Activated naive CD4-positive, alpha-beta T cell treated with anti-CD3 and anti-CD28 coated beads, Interleukin-2, amount 50 U/mL, for 24 hours (primary cell): ENCODE data around the gene RYR1.
"Not testable (repeated sequence)": the region's sequence is repeated elsewhere in the genome, so short reads cannot be mapped to it uniquely, and the experiment has no call there.

Experiments
- H3K27ac Mint-ChIP-seq: one replicate; pipeline ENCODE4 v1.8.0; 2021; ENCODE audit warnings: mild to moderate bottlenecking, mixed read lengths
- H3K27me3 Mint-ChIP-seq: one replicate; pipeline ENCODE4 v1.8.0; 2021; ENCODE audit warnings: mixed read lengths
- H3K36me3 Mint-ChIP-seq: one replicate; pipeline ENCODE4 v1.8.0; 2021; ENCODE audit warnings: mixed read lengths
- H3K4me1 Mint-ChIP-seq: one replicate; pipeline ENCODE4 v1.8.0; 2021; ENCODE audit warnings: mixed read lengths
- H3K4me3 Mint-ChIP-seq: one replicate; pipeline ENCODE4 v1.8.0; 2021; ENCODE audit warnings: mild to moderate bottlenecking, mixed read lengths
- H3K9me3 Mint-ChIP-seq: one replicate; pipeline ENCODE4 v1.8.0; 2021; ENCODE audit warnings: mixed read lengths

The RYR1 gene

GRCh38 chr19:38412961-38413360 lies 20.5 kb upstream of the RYR1 start:
- no peaks in the 10 kb centered on the region for H3K27me3 Mint-ChIP-seq
- no peaks in the 10 kb centered on the region for H3K9me3 Mint-ChIP-seq
- no peaks in the 10 kb centered on the region for H3K36me3 Mint-ChIP-seq
- H3K4me1 Mint-ChIP-seq: peaks cover 11% of the 10 kb centered on the region
- H3K27ac Mint-ChIP-seq: no peak overlapping the region
- H3K4me3 Mint-ChIP-seq: no peak overlapping the region

GRCh38 chr19:38413416-38413815 lies 20.1 kb upstream of the RYR1 start:
- H3K36me3 Mint-ChIP-seq: no peaks in the 10 kb centered on the region
- H3K9me3 Mint-ChIP-seq: no peaks in the 10 kb centered on the region

GRCh38 chr19:38417146-38417543 lies 16.3 kb upstream of the RYR1 start:
- Mint-ChIP-seq H3K27ac (peak overlapping the region; percentile 53), H3K27me3 (no peaks in the 10 kb centered on the region), H3K9me3 (no peaks in the 10 kb centered on the region), H3K36me3 (no peaks in the 10 kb centered on the region), H3K4me1 (peaks cover 21% of the 10 kb centered on the region), H3K4me3 (peak overlapping the region; percentile 85)

More at GRCh38 chr19:38413416-38413815, 20.1 kb upstream of the RYR1 start:
- H3K4me1 Mint-ChIP-seq: peaks cover 14% of the 10 kb centered on the region
- no peaks in the 10 kb centered on the region for H3K27me3 Mint-ChIP-seq
- H3K27ac Mint-ChIP-seq: no peak overlapping the region
- no peak overlapping the region for H3K4me3 Mint-ChIP-seq

GRCh38 chr19:38417544-38418506 lies 15.7 kb upstream of the RYR1 start:
- peaks cover 21% of the 10 kb centered on the region for H3K4me1 Mint-ChIP-seq
- no peaks in the 10 kb centered on the region for H3K36me3 Mint-ChIP-seq
- no peaks in the 10 kb centered on the region for H3K9me3 Mint-ChIP-seq
- H3K27ac Mint-ChIP-seq: peak overlapping the region; percentile 53
- peak overlapping the region; percentile 85 for H3K4me3 Mint-ChIP-seq
- no peaks in the 10 kb centered on the region for H3K27me3 Mint-ChIP-seq

DNA sequence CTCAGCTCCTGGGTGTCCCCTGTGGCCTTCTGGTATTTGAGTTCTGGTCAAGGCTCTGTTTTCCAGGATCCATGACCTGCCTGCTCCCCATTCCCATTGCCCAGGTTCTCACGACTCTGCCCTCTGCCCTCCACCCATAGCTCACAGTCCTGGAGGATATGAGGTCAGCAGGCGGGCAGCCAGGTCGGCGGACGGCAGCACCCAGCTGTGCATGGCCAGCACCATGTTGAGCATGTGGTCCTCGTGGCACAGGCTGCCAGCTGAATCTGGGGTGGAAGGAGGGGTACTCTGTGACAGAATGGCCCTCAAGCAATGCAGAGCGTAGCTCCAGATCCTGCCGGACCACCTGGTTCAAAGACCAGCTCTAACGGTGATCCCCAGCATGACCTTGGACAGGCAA lies 12.6 kb upstream of the RYR1 start:
- Mint-ChIP-seq H3K9me3 (no peaks in the 10 kb centered on the region), H3K27me3 (no peaks in the 10 kb centered on the region), H3K4me1 (peaks cover 24% of the 10 kb centered on the region), H3K4me3 (no peak overlapping the region), H3K27ac (no peak overlapping the region), H3K36me3 (no peaks in the 10 kb centered on the region)

DNA sequence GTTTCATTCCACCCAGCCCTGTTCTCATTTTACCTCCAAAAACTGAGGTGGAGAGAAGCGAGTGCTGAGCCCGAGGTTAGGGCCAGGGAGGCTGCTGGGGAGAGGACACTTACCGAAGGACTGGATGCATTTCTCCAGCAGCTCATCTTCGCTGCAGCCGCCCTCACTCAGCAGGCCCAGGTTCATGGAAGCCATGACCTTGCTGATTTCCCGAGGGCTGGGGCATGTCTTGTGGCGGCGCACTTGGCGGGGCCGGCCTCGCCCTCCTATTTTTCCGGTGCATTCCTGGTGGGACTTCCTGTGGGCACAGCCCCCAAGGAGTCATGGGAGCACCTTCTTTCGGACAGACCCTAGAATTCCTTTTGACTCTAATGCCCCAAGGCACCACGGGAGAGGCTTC lies 11.6 kb upstream of the RYR1 start:
- H3K9me3 Mint-ChIP-seq: no peaks in the 10 kb centered on the region
- no peaks in the 10 kb centered on the region for H3K36me3 Mint-ChIP-seq
- peaks cover 31% of the 10 kb centered on the region for H3K4me1 Mint-ChIP-seq
- H3K27me3 Mint-ChIP-seq: peaks cover 2% of the 10 kb centered on the region
- H3K4me3 Mint-ChIP-seq: no peak overlapping the region
- H3K27ac Mint-ChIP-seq: no peak overlapping the region

DNA sequence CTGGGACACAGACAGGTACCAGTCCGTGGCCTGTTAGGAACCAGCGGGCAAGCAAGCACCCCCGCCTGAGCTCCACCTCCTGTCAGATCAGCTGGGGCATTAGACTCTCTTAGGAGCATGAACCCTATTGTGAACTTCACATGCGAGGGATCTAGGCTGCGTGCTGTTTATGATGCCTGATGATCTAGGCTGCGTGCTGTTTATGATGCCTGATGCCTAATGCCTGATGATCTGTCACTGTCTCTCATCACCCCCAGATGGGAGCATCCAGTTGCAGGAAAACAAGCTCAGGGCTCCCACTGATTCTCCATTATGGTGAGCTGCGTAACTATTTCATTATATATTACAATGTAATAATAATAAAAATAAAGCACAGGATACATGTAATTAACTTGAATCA lies 11.1 kb upstream of the RYR1 start:
- Mint-ChIP-seq H3K4me1 (peaks cover 26% of the 10 kb centered on the region), H3K27me3 (peaks cover 2% of the 10 kb centered on the region), H3K9me3 (no peaks in the 10 kb centered on the region), H3K36me3 (no peaks in the 10 kb centered on the region), H3K4me3 (no peak overlapping the region), H3K27ac (no peak overlapping the region)

- no peak overlapping the region for H3K27ac Mint-ChIP-seq
- H3K4me3 Mint-ChIP-seq: no peak overlapping the region
- peaks cover 21% of the 10 kb centered on the region for H3K4me1 Mint-ChIP-seq
- no peaks in the 10 kb centered on the region for H3K9me3 Mint-ChIP-seq
- peaks cover 2% of the 10 kb centered on the region for H3K27me3 Mint-ChIP-seq
- no peaks in the 10 kb centered on the region for H3K36me3 Mint-ChIP-seq
Measured at GRCh38 chr19:38424272-38424671, 9.2 kb upstream of the RYR1 start.

DNA sequence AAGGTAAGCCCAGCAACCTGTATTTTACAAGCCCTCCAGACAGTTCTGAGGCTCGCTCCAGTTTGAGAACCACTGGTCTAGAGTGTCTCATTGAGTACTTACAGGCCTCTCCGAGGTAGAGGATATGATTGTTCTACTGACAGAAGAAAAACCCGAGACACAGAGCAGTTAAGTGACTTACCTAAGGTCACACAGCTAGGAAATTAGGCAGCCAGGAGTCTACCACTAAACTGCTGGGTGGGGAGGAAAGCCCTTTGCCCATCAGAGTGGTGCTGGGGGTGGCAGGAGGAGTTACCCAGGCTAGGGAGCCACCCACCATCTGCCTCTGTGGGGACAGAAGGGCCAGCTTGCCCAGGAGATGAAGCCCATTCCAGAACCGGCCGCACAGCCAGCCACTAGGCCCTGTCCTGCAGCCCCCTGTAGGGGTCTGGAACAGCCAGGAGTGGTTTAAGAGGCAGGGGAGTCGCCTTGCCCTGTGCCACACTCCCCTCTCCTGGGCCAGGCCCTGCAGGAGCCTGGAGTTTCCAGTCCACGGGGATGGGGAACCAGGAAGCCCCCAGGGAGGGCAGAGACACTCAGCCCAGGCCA lies 8.2 kb upstream of the RYR1 start:
- peaks cover 2% of the 10 kb centered on the region for H3K27me3 Mint-ChIP-seq
- no peaks in the 10 kb centered on the region for H3K9me3 Mint-ChIP-seq
- peaks cover 25% of the 10 kb centered on the region for H3K4me1 Mint-ChIP-seq
- H3K27ac Mint-ChIP-seq: no peak overlapping the region
- H3K36me3 Mint-ChIP-seq: no peaks in the 10 kb centered on the region
- peak overlapping the region; percentile 54 for H3K4me3 Mint-ChIP-seq

DNA sequence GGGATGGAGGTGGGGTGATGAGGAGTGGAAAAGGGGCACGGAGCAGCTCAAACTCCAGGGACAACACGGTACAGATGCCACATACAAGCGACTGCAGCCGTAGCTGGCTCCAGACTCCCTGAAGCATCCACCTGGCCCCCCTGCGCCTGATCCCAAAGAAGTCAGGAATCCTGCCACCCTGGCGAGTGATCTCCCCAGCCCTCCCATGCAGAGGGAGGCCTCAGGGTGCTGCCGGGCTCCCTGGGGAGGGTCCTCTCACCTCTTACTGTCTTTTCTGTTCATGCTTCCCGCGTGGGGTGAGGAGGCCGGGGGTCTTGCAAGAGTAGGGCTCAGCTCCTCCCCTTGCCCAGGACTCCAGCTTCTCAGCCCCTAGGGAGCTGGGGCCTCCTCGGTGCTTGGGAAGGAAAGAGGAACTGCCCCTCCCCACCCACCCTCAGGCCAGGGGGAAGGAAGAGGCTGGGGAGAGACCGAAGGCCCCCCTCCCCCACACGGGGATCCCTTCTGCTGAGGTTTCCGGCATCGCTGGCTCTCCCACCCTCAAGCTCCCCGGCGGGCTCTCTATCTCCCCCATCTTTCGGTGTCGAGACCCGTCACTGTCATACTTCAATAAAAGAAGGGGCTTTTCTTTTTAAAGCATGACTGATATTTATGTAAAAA lies 7.6 kb upstream of the RYR1 start, which contains the start of gene RASGRP4:
Gene RASGRP4, minus strand, starts transcription at position 410 of the 657 bp plus-strand sequence. Its CDS starts 128 bp downstream, at position 282.
- H3K9me3 Mint-ChIP-seq: no peaks in the 10 kb centered on the region

DNA sequence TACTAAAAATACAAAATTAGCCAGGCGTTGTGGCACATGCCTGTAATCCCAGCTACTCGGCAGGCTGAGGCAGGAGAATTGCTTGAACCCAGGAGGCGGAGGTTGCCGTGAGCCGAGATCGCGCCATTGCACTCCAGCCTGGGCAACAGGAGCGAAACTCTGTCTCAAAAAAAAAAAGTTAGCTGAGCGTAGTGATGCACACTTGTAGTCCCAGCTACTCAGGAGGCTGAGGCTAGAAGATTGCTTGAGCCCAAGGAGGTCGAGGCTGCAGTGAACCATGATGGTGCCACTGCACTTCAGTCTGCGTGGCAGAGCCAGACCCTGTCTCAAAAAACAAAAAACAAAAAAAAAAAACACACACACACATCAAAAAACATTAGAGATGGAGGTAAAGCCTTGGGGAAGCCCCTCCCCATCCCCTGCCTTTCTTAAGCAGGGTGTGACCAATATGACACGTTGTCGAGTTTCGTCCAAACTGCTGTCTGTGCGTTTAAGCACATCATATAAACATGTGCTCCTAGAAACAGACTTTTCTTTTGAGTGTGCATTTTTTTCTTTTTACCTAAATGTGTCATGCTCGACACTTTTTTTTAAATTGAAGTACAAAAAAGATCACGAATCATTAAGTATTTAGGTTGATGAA lies 6.3 kb upstream of the RYR1 start:
- Mint-ChIP-seq H3K4me1 (peaks cover 25% of the 10 kb centered on the region), H3K27ac (peak overlapping the region; percentile 87)
- H3K36me3 Mint-ChIP-seq, H3K27me3 Mint-ChIP-seq, H3K4me3 Mint-ChIP-seq, H3K9me3 Mint-ChIP-seq: not testable (repeated sequence)

More for the DNA sequence above, 7.6 kb upstream of the RYR1 start, which contains the start of gene RASGRP4:
- no peaks in the 10 kb centered on the region for H3K36me3 Mint-ChIP-seq
- peaks cover 2% of the 10 kb centered on the region for H3K27me3 Mint-ChIP-seq
- H3K4me3 Mint-ChIP-seq: peak within 1 kb of the TSS; percentile 54
- peaks cover 25% of the 10 kb centered on the region for H3K4me1 Mint-ChIP-seq
- H3K27ac Mint-ChIP-seq: peak within 1 kb of the TSS; percentile 55

DNA sequence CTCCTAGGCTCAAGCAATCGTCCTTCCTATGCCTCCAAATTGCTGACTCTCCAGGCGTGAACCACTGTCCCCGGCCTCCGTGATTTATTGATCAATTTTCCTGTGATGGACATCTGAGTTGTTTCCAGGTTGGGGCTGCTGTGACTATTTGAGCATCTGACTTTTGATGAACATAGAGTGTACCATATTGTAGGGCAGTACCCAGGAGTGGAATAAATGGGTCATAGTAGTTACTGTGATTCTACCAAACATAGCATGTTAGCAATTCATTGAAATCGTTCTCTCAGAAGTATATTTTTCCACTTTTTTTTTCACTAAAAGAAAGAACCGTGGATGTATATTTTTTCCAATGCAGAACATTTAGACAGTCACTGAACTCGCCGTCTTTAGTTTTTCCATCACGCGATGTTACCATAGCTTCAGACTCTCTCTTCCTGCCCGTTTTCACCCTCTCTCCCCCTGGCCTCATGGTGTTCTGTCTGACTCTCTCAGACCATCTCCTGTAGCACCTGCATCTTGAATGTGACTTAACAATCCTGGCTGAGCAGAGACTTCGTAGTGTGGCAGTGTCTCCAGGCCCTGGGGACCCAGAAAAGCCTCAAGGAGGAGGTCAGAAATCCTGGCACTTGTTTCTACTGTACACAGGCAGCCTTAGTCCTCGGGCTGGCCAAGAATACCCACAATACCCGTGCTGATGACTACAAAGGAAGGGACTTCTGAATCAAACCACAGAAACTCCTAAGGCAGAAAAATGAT lies 4.3 kb upstream of the RYR1 start:
- no peaks in the 10 kb centered on the region for H3K36me3 Mint-ChIP-seq
- no peaks in the 10 kb centered on the region for H3K9me3 Mint-ChIP-seq
- H3K4me3 Mint-ChIP-seq: peak overlapping the region; percentile 27
- H3K27me3 Mint-ChIP-seq: peaks cover 5% of the 10 kb centered on the region
- peaks cover 32% of the 10 kb centered on the region for H3K4me1 Mint-ChIP-seq
- H3K27ac Mint-ChIP-seq: peak overlapping the region; percentile 98

DNA sequence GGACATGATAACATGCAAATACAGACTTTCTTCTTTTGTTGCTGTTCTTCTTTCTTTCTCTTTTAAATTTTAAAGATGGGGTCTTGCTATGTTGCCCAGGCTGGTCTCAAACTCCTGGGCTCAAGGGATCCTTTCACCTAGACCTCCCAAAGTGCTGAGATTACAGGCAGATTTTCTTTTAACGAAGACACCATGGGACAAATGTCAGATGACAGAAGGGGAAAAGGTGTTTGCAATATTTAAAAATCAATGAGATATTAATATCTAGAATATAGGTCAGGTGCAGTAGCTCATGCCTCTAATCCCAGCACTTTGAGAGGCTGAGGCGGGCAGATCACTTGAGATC lies 3.7 kb upstream of the RYR1 start:
- no peak overlapping the region for H3K4me3 Mint-ChIP-seq
- H3K27ac Mint-ChIP-seq: peak overlapping the region; percentile 98
- H3K9me3 Mint-ChIP-seq: no peaks in the 10 kb centered on the region
- peaks cover 7% of the 10 kb centered on the region for H3K27me3 Mint-ChIP-seq
- H3K36me3 Mint-ChIP-seq: no peaks in the 10 kb centered on the region
- H3K4me1 Mint-ChIP-seq: peaks cover 35% of the 10 kb centered on the region

DNA sequence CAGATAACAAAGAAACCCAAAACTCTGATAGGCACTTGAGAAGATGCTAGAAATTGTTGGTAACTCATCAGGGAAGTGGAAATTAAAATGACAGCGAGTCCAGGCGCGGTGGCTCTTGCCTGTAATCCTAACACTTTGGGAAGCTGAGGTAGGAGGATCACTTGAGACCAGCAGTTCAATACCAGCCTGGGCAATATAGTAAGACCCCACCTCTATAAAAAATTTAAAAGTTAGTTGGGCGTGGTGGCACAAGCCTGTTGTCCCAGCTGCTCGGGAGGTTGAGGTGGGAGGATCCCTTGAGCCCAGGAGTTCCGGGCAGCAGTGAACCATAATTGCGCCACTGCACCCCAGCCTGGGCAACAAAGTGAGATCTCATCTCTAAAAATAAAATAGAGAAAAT lies 2.6 kb upstream of the RYR1 start:
- H3K9me3 Mint-ChIP-seq: no peaks in the 10 kb centered on the region
- no peaks in the 10 kb centered on the region for H3K36me3 Mint-ChIP-seq
- peaks cover 31% of the 10 kb centered on the region for H3K4me1 Mint-ChIP-seq
- no peak overlapping the region for H3K27ac Mint-ChIP-seq
- no peak overlapping the region for H3K4me3 Mint-ChIP-seq
- H3K27me3 Mint-ChIP-seq: peaks cover 10% of the 10 kb centered on the region

DNA sequence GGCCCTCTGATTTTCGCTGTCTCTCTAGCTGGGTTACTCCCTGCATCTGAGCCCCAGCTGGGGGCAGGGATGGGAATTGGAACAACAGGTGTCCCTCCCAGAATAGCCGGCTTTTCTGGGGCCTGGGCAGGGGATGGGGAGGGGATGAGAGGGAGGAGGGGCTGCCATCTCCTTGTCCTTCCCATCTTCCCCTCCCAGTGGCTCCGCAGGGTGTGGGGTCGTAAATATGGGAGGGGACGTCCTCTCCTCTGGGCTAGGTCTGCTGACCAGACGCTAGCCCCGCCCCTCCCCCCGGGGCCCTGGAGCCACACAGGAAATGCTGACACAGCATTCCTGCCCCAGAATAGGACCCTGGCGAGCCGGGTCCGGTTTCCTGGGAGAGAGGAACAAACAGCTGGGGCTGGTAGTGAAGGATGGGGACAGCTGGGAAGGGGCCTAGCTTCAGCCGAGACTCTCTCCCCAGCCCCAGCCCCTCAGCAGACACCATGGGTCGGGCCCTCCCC lies 1.1 kb downstream of the RYR1 start:
- no peaks in the 10 kb centered on the region for H3K36me3 Mint-ChIP-seq
- peaks cover 10% of the 10 kb centered on the region for H3K4me1 Mint-ChIP-seq
- peak overlapping the region; percentile 62 for H3K4me3 Mint-ChIP-seq
- H3K27ac Mint-ChIP-seq: no peak overlapping the region
- peaks cover 14% of the 10 kb centered on the region for H3K27me3 Mint-ChIP-seq
- no peaks in the 10 kb centered on the region for H3K9me3 Mint-ChIP-seq
